LNCaP clone FGC (cell line): ENCODE data around the gene CACNA1D.

Experiments
- DNase-seq: peaks from one replicate; pipeline ENCODE4 v3.0.0-alpha.2; 2011; ENCODE audit warnings: low read depth
- H3K4me3 ChIP-seq: 2 replicates; pipeline ENCODE4 v1.5.1; 2011; ENCODE audit warnings: mild to moderate bottlenecking, low read depth, low read length, control low read depth
- TF ChIP-seq, protein P1 (sequence below): IDR thresholded peaks from 2 replicates; pipeline ENCODE4 v1.5.1; 2012; ENCODE audit warnings: mild to moderate bottlenecking; ENCODE audit not compliant: control insufficient read depth, insufficient read depth; ENCODE audit errors: extremely low read depth

CACNA1D gene

GRCh38 chr3:53856964-53857363 lies 362.6 kb downstream of the CACNA1D start:
- TF ChIP-seq, protein P1, sequence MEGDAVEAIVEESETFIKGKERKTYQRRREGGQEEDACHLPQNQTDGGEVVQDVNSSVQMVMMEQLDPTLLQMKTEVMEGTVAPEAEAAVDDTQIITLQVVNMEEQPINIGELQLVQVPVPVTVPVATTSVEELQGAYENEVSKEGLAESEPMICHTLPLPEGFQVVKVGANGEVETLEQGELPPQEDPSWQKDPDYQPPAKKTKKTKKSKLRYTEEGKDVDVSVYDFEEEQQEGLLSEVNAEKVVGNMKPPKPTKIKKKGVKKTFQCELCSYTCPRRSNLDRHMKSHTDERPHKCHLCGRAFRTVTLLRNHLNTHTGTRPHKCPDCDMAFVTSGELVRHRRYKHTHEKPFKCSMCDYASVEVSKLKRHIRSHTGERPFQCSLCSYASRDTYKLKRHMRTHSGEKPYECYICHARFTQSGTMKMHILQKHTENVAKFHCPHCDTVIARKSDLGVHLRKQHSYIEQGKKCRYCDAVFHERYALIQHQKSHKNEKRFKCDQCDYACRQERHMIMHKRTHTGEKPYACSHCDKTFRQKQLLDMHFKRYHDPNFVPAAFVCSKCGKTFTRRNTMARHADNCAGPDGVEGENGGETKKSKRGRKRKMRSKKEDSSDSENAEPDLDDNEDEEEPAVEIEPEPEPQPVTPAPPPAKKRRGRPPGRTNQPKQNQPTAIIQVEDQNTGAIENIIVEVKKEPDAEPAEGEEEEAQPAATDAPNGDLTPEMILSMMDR: no peak
- no peak overlapping the region for H3K4me3 ChIP-seq

GRCh38 chr3:53858096-53858741 lies 363.8 kb downstream of the CACNA1D start:
- H3K4me3 ChIP-seq: no peak overlapping the region
- no peak for DNase-seq
- TF ChIP-seq, protein P1: no peak

More at GRCh38 chr3:53856964-53857363, 362.6 kb downstream of the CACNA1D start:
- no peak for DNase-seq

DNA sequence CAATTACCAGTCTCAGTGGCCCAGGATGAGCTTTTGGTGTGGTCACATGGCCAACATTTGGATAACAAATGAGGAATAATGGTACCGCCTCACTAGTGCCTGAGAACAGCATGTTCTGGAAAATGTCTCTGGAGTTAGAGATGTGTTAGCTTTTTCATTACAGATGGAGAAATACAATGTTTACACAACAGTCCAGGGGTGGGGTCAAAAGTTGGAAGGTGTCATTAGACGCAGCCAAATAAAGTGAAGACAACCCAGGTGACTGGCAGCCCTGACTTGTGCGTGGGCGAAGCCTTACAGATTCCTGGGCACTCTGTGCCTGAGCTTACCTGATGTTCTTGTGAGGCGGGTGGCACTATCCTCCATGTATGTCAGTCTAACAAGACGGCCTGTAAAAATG lies 364.8 kb downstream of the CACNA1D start:
- H3K4me3 ChIP-seq: no peak overlapping the region
- DNase-seq: no peak
- TF ChIP-seq, protein P1: no peak

DNA sequence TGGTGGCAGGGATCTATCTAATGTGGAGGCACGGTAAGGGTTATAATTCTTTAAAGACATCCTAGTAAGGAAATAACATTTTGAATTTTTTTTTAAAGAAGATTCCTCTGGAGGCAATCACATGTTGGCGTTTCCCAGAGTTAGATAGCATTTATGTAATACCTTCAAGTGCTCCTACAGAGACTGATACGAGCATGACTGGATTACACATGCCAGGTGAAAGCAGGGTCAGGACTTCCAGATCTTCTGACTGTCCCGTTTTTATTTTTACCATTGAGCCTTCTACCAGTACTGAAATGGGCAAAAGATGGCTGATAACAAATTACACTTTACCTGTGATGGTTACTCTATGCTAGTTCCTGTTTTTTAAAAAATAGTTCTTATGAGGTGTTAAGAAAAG lies 365.8 kb downstream of the CACNA1D start:
- no peak for DNase-seq
- H3K4me3 ChIP-seq: no peak overlapping the region
- TF ChIP-seq, protein P1: no peak

DNA sequence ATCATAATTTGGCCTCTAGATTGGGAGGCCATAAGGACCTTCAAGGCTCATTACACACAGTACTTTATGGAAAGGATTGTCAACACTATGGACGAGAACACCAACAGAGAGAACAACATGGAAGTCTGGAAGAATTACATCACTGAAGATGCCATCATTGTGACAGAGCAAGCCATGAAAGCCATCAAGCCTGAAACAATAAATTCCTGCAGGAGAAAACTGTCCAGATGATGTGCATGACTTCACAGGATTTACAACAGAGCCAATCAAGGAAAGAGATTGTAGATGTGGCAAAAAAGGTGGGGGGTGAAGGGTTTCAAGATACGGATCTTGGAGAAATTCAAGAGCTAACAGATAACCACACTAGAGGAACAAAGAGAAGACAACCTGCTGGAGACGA lies 367.8 kb downstream of the CACNA1D start:
- H3K4me3 ChIP-seq: no peak overlapping the region
- TF ChIP-seq, protein P1: no peak
- DNase-seq: no peak

DNA sequence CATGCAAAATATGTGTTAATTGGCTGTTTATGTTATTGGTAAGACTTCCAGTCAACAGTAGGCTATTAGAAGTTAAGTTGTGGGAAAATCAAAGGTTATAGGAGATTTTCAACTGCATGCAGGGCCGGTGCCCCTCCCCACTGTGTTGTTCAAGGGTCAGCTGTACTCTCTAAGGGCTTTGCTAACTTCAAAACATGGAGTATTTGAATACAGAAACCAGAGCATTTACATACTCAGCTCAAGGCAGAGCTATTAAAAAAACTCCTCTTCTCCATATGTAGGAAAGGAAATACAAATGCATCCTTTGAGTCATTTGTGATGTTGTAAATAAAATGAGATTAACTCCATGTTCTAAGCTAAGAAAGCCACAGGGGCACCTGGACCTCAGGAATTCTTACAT lies 368.7 kb downstream of the CACNA1D start:
- TF ChIP-seq, protein P1: no peak
- DNase-seq: no peak
- no peak overlapping the region for H3K4me3 ChIP-seq
